PFSK-1 (cell line): Measurements from ENCODE around the gene TMEM129.

Source experiments
- FOXP2 ChIP-seq: optimal IDR thresholded peaks from 2 replicates; pipeline ENCODE3; 2011; ENCODE audit warnings: borderline replicate concordance, control low read depth, inconsistent platforms; ENCODE audit not compliant: insufficient read depth; ENCODE audit errors: extremely low read length, extremely low read depth
- POLR2AphosphoS5 ChIP-seq: IDR thresholded peaks from 2 replicates; pipeline ENCODE4 v1.6.1; 2012; ENCODE audit warnings: low read depth, mild to moderate bottlenecking, control low read depth, low read length, moderate library complexity
- REST ChIP-seq, 2 experiments: IDR thresholded peaks; 2 replicates each; pipeline versions ENCODE4 v1.6.1 to v1.8.0; 2011 to 2012; ENCODE audit warnings: low read depth in 2 of 2, low read length in 2 of 2, control low read depth in 1 of 2, inconsistent platforms in 1 of 2, mild to moderate bottlenecking in 1 of 2, moderate library complexity in 1 of 2; ENCODE audit not compliant: insufficient read depth in 1 of 2
- SIN3A ChIP-seq: IDR thresholded peaks from 2 replicates; pipeline ENCODE4 v1.6.1; 2012; ENCODE audit warnings: mild to moderate bottlenecking, low read length, moderate library complexity, borderline replicate concordance; ENCODE audit not compliant: insufficient read depth
- TAF1 ChIP-seq: IDR thresholded peaks from 2 replicates; pipeline ENCODE4 v1.6.1; 2012; ENCODE audit warnings: low read length, control low read depth, borderline replicate concordance; ENCODE audit not compliant: insufficient read depth

TMEM129 gene

GRCh38 chr4:1767770-1768366, 46.7 kb upstream of the TMEM129 start:
- TF ChIP-seq REST (IDR thresholded peaks at IDR 0.05; ENCODE audit: insufficient read depth in 1 of 2, low read depth in 2 of 2, low read length in 2 of 2) (no peak), POLR2AphosphoS5 (no peak), FOXP2 (no peak), TAF1 (no peak), SIN3A (no peak)

GRCh38 chr4:1767061-1767769, 46.1 kb upstream of the TMEM129 start:
- TF ChIP-seq SIN3A (no peak), TAF1 (no peak), REST (IDR thresholded peaks at IDR 0.05; ENCODE audit: insufficient read depth in 1 of 2, low read depth in 2 of 2, low read length in 2 of 2) (no peak), POLR2AphosphoS5 (no peak)

DNA sequence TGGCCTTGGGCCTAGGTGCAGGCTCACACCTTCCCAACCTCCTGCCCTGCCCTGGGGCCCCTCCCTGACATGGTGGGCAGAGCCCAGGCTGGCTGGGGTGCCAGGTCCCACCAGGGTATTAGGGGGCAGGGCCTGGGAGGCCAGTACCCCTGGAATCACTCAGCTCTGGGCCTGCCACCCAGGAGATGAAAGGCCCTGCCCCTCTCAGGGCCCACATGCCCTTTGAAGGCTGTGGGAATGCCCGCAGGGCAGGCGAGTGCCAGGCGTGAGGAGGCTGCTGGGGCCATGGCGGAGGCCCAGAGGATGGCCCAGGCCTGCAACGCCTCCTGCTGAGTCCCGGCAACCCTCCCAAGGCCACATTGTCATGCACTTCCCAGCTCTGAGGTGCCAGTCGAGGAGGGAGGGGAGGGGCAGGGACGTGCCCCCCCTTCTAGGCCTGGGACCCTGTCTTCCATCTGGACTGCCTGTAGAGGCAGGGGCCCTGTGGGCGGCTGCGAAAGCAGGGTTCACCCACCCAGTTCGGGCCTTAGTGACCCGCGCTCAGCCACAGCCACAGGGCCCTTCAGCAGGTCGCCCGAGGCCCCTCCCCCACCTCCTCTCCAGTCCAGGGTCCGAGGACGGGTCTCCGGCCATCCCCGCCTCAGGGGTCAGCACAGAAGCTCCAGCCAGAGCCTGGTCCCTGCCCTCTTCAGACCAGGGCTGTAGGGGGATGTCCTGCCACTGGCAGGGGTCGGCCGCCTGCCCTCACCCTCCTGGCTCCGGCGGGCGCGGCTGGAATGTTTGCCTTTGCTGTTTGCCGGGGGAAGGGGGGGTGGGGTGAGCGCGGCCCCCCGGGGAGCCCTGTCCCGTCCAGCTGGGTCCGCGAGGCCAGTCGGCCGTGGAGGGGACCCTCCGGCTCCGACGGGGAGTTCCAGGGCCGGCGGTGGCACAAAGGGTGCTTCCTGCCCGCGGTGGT, 45.3 kb upstream of the TMEM129 start:
- no peak for TF ChIP-seq FOXP2
- no peak for TF ChIP-seq REST (IDR thresholded peaks at IDR 0.05; ENCODE audit: insufficient read depth in 1 of 2, low read depth in 2 of 2, low read length in 2 of 2)
- TF ChIP-seq TAF1, result no peak
- no peak for TF ChIP-seq SIN3A
- no peak for TF ChIP-seq POLR2AphosphoS5

GRCh38 chr4:1765409-1766072, 44.4 kb upstream of the TMEM129 start:
- no peak for TF ChIP-seq REST (IDR thresholded peaks at IDR 0.05; ENCODE audit: insufficient read depth in 1 of 2, low read depth in 2 of 2, low read length in 2 of 2)
- TF ChIP-seq FOXP2, result no peak
- TF ChIP-seq SIN3A, result no peak
- no peak for TF ChIP-seq POLR2AphosphoS5
- no peak for TF ChIP-seq TAF1
